GM19467 (cell line): Measurements from ENCODE around the gene OR5P2.
A peak's percentile ranks its signal among the peaks of the same experiment; 100 is the strongest.
"Not testable (repeated sequence)": the region's sequence is repeated elsewhere in the genome, so short reads cannot be mapped to it uniquely, and the experiment has no call there.

Source experiments
- ATAC-seq: cut with Tn5 transposase; IDR thresholded peaks from one replicate; pipeline ENCODE4 v1.9.1; 2021; ENCODE audit warnings: mild to moderate bottlenecking, moderate library complexity; ENCODE audit not compliant: unreplicated experiment

The OR5P2 gene, protein sequence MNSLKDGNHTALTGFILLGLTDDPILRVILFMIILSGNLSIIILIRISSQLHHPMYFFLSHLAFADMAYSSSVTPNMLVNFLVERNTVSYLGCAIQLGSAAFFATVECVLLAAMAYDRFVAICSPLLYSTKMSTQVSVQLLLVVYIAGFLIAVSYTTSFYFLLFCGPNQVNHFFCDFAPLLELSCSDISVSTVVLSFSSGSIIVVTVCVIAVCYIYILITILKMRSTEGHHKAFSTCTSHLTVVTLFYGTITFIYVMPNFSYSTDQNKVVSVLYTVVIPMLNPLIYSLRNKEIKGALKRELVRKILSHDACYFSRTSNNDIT

DNA sequence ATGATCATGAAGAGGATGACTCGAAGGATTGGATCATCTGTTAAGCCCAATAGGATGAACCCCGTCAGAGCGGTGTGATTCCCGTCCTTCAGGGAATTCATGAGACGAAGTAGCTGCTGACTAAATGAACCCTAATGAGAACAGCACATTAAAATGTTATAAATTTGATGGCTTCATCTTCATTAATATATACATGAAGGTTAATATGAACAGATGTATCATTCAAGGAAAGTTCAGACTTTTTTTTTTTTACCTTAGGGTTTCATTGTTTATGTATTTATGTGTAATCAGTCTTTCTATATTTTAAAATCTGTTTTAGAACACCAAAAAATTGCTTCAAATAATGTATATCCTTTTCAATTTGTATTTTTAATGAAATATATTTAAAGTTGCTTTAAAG is at the start of gene OR5P2:
Gene OR5P2 (minus strand): TSS at position 101 of the 400 bp plus-strand sequence. CDS start 0 bp downstream, at position 101.
- ATAC-seq: no peak

DNA sequence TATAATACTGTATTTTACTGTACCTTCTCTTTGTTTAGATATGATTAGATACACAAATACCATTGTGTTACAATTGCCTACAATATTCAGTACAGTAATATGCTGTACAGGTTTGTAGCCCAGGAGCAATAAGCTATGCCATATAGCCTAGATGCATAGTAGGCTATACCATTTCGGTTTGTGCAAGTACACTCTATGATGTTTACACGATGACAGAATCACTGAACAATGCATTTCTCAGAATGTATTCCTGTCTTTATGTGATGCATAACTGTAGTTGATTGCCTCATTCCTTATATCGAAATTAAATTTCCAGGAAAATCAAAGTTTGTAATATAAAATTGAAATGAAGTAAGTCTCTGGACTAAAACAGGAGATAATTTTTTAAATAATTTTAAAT is 49.3 kb upstream of the OR5P2 start:
- no peak for ATAC-seq

DNA sequence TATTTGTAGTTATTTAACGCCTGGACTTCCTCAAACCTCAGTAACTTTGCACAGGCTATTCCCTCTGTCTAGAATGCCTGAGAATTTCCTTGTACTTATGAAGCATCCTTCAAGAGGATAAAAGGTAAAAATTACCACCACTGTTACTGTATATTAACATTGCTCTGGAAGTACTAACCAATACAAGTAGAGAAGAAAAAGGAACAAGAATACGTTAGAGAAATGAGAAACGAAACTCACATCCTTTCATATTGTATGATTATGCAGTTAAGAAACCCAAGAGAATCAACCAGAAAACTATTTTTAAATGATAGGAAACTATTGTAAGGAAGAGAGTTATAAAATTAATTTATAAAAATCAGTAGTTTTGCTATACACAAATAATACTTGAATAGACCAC is 48.2 kb upstream of the OR5P2 start:
- ATAC-seq: no peak

DNA sequence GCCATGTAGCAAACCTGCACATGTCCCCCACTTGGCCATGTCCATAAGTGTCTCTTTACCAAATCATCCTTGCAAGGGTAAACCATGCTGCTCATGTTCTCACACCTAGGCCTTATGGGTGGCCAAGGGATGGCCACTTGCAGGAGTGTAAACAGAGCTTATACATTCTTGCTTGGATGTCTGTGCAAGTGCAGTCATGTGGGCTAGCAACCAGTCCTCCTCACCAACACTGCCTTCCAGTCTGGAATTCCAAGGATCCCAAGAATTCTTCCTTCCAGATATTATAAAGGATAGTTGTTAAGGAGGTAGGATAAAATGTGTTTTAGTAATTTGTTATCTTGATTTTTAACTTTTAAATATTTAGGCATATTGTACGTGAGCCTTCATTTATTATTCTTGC is 47.8 kb upstream of the OR5P2 start:
- ATAC-seq: no peak

DNA sequence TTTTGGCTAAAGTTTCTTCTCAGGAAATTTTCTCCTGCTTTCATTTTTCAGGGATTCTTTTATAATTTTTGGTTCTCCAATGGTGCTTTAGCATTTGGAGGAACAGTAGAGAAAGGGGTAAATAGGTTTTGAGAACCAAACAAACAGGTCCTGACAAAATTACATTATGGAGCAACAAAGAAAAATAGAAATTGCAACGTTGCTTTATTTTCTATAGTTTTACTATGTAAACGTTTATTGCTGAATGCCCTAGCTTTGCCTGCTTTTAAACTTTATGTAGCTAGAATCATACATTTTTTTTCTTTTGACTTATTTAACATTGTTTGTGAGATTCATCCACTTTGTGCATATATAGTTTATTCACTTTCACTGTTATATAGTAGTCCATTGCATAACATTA is 43.8 kb upstream of the OR5P2 start:
- no peak for ATAC-seq

DNA sequence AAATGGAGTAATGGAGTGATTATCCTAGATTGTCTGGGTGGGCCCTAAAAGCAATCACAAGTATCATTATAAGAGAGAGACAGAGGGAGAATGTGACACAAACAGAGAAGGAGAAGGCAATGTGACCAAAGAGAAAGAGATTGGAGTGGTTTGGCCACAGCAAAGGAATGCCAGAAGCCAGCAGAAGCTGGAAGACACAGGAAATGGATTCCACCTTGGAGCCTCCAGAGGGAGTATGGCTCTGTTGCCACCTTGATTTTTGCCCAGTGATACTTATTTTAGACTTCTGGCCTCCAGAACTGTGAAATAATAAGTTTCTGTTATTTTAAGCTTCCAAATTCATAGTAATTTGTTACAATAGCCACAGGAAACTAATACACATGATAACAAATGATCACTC is 36.8 kb upstream of the OR5P2 start:
- ATAC-seq: no peak

DNA sequence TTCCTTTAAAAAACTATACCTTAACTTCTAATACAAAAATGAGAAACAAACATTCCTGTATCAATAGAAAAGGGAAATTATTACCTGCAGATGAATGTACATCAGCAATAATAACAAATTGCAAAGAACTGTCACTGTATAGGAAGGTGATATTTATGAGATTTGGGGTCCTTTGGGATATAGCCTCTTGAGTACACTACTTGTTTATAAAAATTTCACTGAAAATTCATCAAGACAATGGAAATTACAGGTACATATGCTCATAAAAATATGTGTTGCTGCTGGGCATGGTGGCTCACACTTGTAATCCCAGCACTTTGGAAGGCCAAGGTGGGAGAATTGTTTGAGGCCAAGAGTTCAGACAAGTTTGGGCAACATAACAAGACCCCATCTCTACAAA is 34.0 kb upstream of the OR5P2 start, which contains the start of gene OR5P3:
Gene OR5P3 (minus strand): TSS at position 101 of the 400 bp plus-strand sequence.
- ATAC-seq: no peak

DNA sequence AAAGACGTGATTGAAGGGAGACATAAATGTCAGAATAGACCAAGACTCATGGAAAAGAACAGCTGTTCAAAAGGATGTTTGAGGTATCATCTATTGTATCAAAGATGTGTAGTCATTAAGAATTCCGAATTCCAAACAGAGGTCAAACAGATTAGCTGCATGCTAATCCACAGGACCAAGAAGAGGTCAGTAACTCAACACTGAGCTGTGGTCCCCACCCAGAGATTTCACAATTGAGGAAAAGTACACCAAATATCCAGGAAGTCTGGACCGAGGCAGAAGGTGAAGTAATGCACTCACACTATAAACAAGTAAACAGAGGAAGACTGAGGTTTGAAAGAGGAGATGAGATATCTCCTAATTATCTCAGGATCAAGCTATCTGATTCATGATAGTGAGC is 29.6 kb upstream of the OR5P2 start:
- ATAC-seq: no peak

DNA sequence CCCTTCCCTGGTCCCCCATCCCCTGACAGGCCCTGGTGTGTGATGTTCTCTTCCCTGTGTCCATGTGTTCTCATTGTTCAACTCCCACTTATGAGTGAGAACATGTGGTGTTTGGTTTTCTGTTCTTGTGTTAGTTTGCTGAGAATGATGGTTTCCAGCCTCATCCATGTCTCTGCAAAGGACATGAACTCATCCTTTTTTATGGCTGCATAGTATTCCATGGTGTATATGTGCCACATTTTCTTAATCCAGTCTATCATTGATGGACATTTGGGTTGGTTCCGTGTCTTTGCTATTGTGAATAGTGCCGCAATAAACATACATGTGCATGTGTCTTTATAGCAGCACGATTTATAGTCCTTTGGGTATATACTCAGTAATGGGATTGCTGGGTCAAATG is 23.7 kb upstream of the OR5P2 start:
- not testable (repeated sequence) for ATAC-seq

DNA sequence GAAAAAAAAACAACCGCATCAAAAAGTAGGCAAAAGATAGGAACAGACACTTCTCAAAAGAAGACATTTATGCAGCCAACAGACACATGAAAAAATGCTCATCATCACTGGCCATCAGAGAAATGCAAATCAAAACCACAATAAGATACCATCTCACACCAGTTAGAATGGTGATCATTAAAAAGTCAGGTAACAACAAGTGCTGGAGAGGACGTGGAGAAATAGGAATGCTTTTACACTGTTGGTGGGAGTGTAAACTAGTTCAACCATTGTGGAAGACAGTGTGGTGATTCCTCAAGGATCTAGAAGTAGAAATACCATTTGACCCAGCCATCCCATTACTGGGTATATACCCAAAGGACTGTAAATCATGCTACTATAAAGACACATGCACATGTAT is 18.2 kb upstream of the OR5P2 start:
- not testable (repeated sequence) for ATAC-seq

DNA sequence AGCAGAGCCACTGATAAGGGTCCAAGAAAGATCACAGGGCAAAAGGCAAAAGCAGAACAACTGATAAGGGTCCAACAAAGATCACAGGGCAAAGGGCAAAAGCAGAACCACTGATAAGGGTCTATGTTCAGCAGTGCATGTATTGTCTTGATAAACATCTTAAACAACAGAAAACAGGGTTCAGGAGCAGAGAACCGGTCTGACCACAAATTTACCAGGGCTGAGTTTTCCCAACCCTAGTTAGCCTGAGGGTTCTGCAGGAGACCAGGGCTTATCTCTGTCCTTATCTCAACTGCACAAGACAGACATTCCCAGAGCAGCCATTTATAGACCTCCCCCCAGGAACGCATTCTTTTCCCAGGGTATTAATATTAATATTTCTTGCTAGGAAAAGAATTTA is 13.6 kb upstream of the OR5P2 start:
- ATAC-seq: not testable (repeated sequence)

DNA sequence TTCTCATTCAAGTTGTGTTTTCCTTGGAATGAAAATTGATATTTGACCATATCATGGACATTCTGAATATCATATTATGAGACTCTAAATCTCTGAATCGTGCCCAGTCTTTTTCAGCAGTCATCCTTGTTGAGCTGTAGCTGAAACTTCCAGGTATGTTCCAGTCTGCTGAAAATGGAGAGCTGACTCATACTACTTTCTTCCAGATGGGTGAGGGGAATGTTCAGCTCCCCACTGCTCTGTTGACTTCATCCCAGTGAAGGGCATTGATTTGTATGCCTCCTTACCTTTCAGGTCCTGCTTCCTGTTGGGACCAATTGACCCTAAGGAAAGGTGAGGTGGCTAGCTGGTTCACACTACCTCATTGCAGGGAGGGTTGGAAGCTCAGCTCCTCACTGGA is 3.5 kb downstream of the OR5P2 start:
- ATAC-seq: no peak

DNA sequence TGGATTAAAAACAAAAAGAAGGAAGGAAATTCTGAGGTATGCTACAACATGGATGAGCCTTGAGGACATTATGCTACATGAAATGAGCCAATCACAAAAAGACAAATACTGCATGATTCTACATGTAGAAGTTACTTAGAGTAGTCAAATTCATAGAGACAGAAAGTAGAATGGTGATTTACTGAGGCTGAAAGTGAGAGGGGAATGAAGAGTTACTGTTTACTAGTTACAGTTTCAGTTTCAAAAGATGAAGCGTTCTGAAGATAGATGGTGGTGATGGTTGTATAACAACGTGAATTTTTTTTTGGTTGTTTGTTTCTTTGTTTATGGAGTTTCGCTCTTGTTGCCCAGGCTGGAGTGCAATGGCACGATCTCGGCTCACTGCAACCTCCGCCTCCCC is 9.5 kb downstream of the OR5P2 start:
- ATAC-seq: peak; percentile 98

DNA sequence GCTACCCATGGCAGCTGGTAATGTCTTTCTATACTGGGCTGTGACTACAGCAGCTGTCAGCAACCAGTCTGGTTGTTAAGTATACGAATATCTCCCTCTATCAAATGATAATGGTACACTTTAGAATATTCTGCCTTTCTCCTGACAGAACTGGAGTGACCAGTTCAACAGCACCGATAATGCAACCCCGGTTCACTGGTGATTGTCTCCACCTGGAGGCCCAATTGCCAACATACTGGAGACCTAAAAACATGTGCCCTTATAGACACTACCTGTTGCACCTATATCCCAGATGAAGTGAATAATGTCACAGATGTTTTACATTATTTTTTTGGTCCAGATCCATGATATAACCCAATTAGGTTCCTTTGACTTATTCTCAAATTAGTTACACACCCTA is 21.1 kb downstream of the OR5P2 start:
- ATAC-seq: no peak

DNA sequence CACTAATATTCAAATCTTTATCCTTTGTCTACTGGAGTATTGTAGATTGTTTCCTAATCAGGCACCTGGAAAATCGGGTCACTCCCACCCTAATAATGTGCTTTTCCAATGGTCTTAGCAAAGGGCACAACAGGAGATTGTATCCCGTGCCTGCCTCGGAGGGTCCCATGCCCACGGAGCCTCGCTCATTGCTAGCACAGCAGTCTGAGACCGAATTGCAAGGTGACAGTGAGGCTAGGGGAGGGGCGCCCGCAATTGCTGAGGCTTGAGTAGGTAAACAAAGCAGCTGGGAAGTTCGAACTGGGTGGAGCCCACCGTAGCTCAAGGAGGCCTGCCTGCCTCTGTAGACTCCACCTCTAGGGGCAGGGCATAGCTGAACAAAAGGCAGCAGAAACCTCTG is 32.4 kb downstream of the OR5P2 start:
- not testable (repeated sequence) for ATAC-seq

DNA sequence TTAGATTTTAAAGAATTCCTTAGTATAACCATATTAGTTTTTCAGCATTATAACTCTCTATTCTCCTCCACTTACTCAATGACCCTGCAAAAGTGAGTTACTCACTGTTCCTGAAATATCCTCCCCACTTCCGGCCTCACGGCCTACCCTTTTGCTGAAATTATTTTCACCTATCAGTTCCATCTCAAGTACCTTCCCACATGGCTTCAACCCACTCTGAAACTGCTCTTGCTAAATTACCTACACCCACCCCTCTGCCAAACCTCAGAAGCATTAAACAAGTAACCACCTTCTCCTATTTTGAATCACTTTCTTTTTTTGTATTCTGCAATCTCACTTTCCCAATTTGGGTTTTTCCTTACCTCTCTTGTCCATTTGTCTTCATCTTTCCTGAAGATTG is 37.7 kb downstream of the OR5P2 start:
- ATAC-seq: no peak

DNA sequence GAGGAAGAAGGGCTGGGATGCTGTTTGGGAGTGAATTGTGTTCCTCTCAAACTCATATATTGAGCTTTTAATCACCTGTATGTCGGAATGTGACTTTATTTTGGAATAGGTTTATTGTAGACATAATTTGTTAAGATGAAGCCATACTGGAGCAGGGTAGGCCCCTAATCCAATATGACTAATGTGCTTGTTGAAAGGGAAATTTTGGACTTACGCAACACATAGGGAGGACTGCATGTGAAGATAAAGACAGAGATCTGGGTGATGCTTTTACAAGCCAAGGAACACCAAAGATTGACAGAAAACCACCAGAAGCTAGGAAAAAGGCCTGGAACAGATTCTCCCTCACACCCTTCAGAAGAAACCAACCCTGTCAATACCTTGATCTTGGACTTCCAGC is 47.3 kb downstream of the OR5P2 start:
- no peak for ATAC-seq
